GM19023 (cell line): ENCODE data around the gene AARS1.
"Not testable (repeated sequence)": the region's sequence is repeated elsewhere in the genome, so short reads cannot be mapped to it uniquely, and the experiment has no call there.

Experiments used
- ATAC-seq: cut with Tn5 transposase; IDR thresholded peaks from one replicate; pipeline ENCODE4 v1.9.1; 2021; ENCODE audit warnings: mild to moderate bottlenecking, moderate library complexity; ENCODE audit not compliant: unreplicated experiment

AARS1 gene

DNA sequence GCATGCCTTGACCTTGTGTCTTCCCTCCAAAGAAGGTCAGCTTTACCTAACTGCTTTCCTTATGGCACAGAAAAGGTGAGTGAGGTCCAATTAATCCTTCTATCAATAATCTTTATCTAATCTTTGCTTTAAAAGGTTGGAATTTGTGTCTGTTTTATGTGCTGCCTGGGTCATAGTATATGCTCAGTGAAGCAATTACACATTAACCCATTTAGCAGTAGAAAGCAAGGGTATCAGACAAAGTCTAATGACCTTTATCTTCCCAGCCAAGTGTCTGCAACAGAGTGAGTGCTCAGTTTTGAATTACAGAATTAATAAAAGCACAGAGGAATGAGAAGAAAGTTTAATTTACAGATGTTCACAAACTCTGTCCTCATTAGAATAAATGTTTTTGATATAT, 63.3 kb downstream of the AARS1 start:
- not testable (repeated sequence) for ATAC-seq

DNA sequence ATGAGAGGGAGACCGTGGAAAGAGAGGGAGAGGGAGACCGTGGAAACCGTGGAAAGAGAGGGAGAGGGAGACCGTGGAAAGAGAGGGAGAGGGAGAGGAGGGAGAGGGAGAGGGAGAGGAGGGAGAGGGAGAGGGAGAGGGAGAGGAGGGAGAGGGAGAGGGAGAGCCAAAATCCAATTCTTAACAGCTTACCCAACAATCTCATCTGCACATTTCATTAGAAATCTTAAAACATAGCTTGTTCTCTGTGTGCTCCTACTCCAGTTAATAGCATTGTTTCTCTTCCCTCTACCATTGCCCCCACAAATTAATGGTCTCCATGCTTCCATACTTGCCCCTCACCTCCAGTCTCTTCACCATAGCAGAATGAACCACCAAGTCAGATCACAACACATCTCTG, 63.9 kb downstream of the AARS1 start:
- ATAC-seq: not testable (repeated sequence)

DNA sequence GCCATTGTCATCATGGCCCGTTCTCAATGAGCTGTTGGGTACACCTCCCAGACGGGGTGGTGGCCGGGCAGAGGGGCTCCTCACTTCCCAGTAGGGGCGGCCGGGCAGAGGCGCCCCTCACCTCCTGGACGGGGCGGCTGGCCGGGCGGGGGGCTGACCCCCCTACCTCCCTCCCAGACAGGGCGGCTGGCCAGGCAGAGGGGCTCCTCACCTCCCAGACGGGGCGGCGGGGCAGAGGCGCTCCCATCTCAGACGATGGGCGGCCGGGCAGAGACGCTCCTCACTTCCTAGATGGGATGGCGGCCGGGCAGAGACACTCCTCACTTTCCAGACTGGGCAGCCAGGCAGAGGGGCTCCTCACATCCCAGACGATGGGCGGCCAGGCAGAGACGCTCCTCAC, 64.7 kb downstream of the AARS1 start:
- ATAC-seq: not testable (repeated sequence)

DNA sequence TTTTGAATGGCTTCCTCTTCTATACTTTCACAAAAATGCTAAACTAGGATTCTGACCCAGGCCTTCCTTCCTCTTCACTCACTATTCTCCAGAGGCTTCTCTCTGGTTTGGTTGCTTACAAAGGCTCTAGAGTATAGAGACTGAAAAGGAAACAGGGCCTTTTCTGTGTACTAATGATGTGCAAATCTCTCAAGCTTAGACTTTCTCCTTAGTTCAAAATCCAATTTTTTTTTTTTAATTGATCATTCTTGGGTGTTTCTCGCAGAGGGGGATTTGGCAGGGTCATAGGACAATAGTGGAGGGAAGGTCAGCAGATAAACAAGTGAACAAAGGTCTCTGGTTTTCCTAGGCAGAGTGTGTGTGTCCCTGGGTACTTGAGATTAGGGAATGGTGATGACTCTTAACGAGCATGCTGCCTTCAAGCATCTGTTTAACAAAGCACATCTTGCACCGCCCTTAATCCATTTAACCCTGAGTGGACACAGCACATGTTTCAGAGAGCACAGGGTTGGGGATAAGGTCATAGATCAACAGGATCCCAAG, 65.3 kb downstream of the AARS1 start:
- not testable (repeated sequence) for ATAC-seq

DNA sequence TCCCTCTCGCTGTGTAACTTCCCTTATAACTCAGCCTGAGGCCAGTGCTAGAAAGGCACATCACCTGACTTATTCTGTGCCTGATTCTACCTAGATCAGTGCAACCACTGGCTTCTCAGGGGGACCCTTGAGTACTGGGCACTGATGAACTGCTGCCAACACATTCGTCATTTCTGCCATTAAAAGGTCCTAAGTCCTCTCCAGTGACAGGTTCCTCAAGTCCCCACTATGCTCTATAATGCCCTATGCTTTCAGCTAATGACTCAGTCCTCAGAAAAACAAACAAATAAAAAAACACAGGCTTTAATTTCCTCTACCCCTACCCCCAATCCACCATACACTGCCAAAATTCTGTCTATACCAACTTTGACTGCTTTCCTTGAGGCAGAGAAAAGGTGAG, 66.1 kb downstream of the AARS1 start:
- not testable (repeated sequence) for ATAC-seq

DNA sequence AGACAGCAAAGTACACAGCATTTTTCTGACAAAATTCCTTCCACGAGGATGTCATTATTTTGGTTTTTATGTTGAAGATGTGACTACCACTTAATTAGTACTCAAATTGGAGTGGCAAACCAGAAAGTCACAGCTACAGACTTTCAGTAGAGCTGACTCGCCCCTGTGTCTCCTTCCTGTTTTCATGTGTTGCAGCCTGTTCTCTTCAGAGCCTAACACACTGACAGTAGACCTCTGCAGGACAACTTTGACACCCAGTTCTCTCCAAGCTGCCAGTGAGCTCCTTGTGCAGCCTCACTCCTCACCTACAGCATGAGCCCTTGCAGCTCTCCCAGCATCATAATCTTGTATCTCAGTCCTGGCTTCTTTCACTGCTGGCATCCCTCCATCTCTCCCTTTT, 66.7 kb downstream of the AARS1 start:
- ATAC-seq: not testable (repeated sequence)

DNA sequence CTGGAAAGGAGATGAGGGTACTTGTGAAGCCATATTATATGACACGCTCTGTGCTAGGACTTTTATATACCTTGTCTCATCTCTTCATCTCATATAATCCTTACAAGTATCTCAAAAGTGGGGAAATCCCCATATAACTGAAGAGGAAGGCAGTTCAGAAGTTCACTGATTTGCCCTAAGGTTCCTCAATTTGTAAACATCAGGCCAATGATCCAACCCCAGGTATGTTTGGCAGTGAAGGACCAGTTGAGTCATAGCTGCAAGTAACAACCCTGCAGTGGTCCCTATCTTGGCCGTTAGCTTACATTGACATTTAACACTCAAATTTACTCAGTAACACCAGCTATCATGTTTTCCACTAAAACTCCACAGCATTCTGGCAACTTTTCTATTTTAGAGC, 70.7 kb downstream of the AARS1 start:
- not testable (repeated sequence) for ATAC-seq

DNA sequence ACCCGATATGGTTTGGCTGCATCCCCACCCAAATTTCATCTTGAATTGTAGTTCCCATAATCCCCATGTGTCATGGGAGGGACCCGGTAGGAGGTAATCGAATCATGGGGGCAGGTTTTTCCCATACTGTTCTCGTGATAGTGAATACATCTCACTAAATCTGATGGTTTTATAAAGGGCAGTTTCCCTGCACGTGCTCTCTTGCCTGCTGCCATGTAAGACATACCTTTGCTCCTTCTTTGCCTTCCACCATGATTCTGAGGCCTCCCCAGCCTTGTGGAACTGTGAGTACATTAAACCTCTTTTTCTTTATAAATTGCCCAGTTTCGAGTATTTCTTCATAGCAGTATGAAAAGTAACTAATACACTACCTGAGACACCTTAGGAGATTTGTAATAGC, 82.9 kb downstream of the AARS1 start:
- ATAC-seq: not testable (repeated sequence)

DNA sequence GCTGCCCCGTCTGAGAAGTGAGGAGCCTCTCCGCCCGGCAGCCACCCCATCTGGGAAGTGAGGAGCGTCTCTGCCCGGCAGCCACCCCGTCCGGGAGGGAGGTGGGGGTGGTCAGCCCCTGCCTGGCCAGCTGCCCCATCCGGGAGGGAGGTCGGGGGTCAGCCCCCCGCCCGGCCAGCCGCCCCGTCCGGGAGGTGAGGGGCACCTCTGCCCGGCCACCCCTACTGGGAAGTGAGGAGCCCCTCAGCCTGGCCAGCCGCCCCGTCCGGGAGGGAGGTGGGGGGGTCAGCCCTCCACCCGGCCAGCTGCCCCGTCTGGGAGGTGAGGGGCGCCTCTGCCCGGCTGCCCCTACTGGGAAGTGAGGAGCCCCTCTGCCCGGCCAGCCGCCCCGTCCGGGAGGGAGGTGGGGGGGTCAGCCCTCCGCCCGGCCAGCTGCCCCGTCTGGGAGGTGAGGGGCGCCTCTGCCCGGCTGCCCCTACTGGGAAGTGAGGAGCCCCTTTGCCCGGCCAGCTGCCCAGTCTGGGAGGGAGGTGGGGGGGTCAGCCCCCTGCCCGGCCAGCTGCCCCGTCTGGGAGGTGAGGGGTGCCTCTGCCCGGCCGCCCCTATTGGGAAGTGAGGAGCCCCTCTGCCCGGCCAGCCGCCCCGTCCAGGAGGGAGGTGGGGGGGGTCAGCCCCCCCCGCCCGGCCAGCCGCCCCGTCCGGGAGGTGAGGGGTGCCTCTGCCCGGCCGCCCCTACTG, 84.5 kb downstream of the AARS1 start:
- not testable (repeated sequence) for ATAC-seq

DNA sequence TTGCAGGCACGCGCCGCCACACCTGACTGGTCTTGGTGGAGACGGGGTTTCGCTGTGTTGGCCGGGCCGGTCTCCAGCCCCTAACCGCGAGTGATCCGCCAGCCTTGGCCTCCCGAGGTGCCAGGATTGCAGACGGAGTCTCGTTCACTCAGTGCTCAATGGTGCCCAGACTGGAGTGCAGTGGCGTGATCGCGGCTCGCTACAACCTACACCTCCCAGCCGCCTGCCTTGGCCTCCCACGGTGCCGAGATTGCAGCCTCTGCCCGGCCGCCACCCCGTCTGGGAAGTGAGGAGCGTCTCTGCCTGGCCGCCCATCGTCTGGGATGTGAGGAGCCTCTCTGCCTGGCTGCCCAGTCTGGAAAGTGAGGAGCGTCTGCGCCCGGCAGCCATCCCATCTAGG, 85.3 kb downstream of the AARS1 start:
- ATAC-seq: not testable (repeated sequence)

DNA sequence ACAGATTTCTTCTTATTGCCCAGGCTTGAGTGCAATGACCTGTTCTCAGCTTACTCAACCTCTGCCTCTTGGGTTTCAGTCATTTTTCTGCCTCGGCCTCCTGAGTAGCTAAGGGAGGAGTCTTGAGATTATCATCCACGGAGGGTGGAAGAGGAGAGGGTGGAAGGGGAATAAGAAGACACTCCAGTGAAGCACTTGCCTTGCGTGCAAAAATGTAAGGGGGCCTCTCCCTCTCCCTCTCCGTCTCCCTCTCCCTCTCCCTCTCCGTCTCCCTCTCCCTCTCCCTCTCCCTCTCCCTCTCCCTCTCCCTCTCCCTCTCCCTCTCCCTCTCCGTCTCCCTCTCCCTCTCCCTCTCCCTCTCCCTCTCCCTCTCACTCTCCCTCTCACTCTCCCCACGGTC, 85.8 kb downstream of the AARS1 start:
- not testable (repeated sequence) for ATAC-seq
